SK-N-MC (cell line): Measurements from ENCODE around the gene TTBK2.
"Not testable (repeated sequence)": the region's sequence is repeated elsewhere in the genome, so short reads cannot be mapped to it uniquely, and the experiment has no call there.

Source experiments
- DNase-seq: peaks from one replicate; pipeline ENCODE4 v3.0.0-alpha.2; 2011; ENCODE audit warnings: low read depth, low spot score
- H3K27ac ChIP-seq: fragments of 200-600 bp; sonication (generic); 2 replicates; pipeline ENCODE4 v1.5.1; 2016; ENCODE audit warnings: mixed run types
- H3K36me3 ChIP-seq: fragments of 200-600 bp; sonication (generic); 2 replicates; pipeline ENCODE4 v1.6.1; 2017; ENCODE audit warnings: antibody characterized with exemption, low read length, mixed read lengths; ENCODE audit not compliant: insufficient read depth
- H3K4me3 ChIP-seq: fragments of 200-600 bp; sonication (generic); 2 replicates; pipeline ENCODE4 v1.5.1; 2016
- H3K9ac ChIP-seq: fragments of 200-600 bp; sonication (generic); 2 replicates; pipeline ENCODE4 v1.8.0; 2017; ENCODE audit warnings: mixed run types, mixed read lengths; ENCODE audit not compliant: insufficient read length
- H3K9me3 ChIP-seq: fragments of 200-600 bp; sonication (generic); 2 replicates; pipeline ENCODE4 v1.6.1; 2017; ENCODE audit warnings: low read depth, mild to moderate bottlenecking, antibody characterized with exemption, low read length, moderate library complexity, mixed read lengths
- EZH2 ChIP-seq: fragments of 200-600 bp; sonication (generic); IDR thresholded peaks from one replicate; pipeline ENCODE4 v1.6.1; 2017; ENCODE audit warnings: antibody characterized with exemption
- FOXP2 ChIP-seq: optimal IDR thresholded peaks from 2 replicates; pipeline ENCODE3; 2011; ENCODE audit warnings: mild to moderate bottlenecking, moderate library complexity; ENCODE audit not compliant: insufficient read depth; ENCODE audit errors: extremely low read length, control extremely low read depth
- POLR2AphosphoS5 ChIP-seq: IDR thresholded peaks from 2 replicates; pipeline ENCODE4 v1.6.1; 2012; ENCODE audit warnings: mild to moderate bottlenecking, low read depth, low read length, borderline replicate concordance

TTBK2 gene

DNA sequence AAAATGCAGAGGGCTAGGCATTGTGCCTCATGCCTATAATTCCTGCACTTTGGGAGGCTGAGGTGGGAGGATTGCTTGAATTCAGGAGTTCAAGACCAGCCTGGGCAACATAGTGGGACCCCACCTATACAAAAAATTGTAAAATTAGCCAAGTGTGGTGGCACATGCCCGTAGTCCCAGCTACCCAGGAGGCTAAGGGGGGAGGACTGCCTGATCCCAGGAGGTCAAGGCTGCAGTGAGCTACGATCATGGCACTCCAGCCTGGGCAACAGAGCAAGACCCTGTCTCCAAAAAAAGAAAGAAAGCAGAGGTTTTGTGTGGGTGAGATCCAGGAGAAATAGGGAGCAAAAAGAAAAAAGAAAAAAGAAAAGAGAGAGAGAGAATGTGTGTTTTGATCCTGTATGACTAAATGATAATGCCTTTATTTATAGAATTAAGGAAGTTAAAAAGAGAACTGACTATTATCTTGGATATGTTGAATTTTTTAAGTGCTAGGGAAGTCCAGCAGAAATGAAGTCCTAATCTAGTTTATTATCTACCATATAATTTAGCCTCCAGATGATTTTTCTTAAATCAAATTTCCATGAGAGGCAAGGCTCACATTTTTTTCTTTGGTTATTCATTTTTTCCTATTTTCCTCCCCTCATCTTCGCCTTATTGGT, 4.8 kb downstream of the TTBK2 start:
- Histone ChIP-seq H3K4me3 (no peak overlapping the region), H3K36me3 (no peaks in the 10 kb centered on the region), H3K9me3 (no peaks in the 10 kb centered on the region), H3K27ac (no peak overlapping the region), H3K9ac (no peak overlapping the region)
- no peak for TF ChIP-seq EZH2
- DNase-seq = no peak

DNA sequence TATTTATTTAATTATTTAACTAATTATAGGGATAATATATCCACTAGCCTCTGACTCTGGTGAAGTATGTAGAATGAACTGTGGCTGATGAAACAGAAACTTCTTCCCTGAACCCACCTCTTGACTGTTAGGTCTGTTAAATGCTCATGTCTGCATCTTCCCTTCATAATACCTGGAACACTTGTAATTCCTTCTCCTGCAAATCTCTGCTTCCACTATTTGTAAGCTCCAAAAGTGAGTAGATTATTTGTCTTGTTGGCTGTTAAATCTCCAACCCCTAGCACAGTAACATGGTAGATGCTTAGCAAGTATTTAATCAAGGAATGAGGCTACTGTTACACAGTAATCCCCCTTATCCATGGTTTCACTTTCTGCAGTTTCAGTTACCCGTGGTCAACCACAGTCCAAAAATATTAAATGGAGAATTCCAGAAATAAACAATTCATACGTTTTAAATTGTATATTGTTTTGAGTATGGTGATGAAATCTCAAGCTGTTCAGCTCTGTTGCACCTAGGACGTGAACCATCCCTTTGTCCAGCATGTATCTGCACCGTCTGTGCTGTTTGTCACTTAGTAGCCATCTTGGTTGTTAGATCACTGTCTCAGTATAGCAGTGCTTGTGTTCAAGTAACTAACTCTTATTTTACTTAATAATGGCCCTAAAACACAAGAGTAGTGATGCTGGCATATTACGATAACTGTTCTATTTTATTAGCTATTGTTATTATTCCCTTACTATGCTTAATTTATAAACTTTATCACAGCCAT, 5.7 kb downstream of the TTBK2 start:
- Histone ChIP-seq H3K4me3 (no peak overlapping the region), H3K36me3 (no peaks in the 10 kb centered on the region), H3K9me3 (no peaks in the 10 kb centered on the region), H3K9ac (no peak overlapping the region), H3K27ac (no peak overlapping the region)
- TF ChIP-seq FOXP2 (no peak), EZH2 (no peak), POLR2AphosphoS5 (no peak)
- no peak for DNase-seq

DNA sequence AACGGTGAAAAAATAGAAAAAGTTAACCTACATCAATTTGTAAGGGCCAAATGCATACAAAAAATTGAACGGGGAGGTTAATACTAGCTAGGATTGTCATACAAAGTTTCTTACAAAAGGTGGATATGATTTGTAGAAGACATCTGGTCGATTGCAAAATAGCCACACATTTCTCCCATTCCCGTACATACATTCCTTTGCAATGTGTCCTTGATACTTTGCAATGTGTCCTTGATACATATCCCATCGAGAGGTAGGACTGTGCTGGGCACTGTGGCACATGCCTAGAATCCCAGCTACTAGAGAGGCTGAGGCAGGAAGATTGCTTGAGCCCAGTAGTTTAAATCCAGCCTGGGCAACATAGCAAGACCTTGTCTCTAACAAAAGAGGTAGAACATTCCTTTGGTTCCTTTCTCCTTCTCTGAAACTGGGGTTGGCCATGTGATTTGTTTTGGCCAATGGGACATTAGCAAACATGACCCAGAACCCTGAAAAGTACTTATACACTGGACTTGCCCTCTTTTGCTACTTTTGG, 9.5 kb downstream of the TTBK2 start:
- H3K27ac ChIP-seq = no peak overlapping the region
- H3K36me3 ChIP-seq = no peaks in the 10 kb centered on the region
- no peak overlapping the region for H3K4me3 ChIP-seq
- no peak for DNase-seq
- no peaks in the 10 kb centered on the region for H3K9me3 ChIP-seq
- TF ChIP-seq FOXP2 = no peak
- TF ChIP-seq POLR2AphosphoS5 = no peak
- H3K9ac ChIP-seq = no peak overlapping the region

DNA sequence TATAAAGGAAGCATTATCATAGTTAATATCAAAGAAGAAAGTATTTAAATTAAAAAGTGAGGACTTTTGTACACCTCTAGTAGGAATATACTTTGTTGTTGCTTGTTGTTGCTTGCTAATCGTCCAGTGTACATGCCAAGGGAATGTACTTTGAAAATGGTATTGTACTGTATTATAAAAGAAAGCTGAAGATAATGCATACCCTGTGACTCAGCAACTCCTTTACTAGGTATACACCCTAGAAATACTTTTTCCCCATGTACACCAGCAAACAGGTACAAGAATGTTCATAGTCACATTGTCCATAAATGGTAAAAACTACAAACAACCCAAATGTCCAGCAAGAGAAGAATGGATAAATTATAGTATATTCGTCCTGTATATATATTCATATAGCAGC, 12.0 kb downstream of the TTBK2 start:
- DNase-seq = no peak
- H3K9me3 ChIP-seq = no peaks in the 10 kb centered on the region
- H3K9ac ChIP-seq = no peak overlapping the region
- no peak overlapping the region for H3K27ac ChIP-seq
- no peaks in the 10 kb centered on the region for H3K36me3 ChIP-seq
- no peak for TF ChIP-seq POLR2AphosphoS5
- no peak for TF ChIP-seq EZH2
- no peak for TF ChIP-seq FOXP2
- no peak overlapping the region for H3K4me3 ChIP-seq

DNA sequence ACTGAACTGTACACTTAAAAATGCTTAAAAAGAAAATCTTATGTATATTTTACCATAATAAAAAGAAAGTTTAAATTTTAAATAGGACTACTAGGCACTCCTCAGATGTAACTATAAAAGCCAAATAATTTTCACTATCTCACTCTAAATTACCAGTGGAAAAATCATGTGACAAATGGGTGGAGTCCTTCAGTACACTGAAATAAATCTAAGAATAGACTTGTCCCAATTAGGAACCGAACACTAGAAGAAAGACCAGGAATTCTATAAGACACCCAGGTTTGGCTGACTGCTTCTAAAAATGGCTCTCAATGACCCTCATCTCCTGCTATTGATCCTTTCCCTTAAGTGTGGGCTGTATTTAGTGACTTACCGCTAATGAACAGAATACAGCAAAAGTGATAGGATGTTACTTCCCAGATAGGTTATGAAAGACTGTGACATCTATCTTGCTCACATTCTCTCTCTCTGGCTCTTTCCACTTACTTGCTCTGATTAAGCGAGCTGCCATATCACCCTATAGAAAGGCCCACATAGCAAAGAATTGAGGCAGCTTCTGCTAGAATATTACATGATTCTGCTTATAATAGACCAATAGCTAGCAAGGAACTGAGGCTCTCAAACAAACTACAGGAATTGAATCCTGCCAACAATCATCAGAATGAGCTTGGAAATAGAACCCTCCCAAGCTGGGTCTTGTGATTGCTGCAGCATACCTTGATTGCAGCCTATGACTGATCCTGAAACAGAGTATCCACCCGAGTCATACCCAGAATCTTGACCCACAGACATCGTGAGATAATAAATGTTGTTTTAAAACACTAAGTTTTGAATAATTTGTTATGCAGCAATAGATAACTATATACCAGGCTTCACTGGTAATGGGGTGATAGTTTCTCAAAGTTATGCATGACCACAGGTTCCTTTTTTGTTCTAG, 16.9 kb downstream of the TTBK2 start:
- DNase-seq = no peak
- TF ChIP-seq FOXP2 (no peak), EZH2 (no peak), POLR2AphosphoS5 (no peak)
- no peak overlapping the region for H3K27ac ChIP-seq
- no peak overlapping the region for H3K9ac ChIP-seq
- no peaks in the 10 kb centered on the region for H3K36me3 ChIP-seq
- H3K9me3 ChIP-seq = no peaks in the 10 kb centered on the region
- H3K4me3 ChIP-seq = no peak overlapping the region

DNA sequence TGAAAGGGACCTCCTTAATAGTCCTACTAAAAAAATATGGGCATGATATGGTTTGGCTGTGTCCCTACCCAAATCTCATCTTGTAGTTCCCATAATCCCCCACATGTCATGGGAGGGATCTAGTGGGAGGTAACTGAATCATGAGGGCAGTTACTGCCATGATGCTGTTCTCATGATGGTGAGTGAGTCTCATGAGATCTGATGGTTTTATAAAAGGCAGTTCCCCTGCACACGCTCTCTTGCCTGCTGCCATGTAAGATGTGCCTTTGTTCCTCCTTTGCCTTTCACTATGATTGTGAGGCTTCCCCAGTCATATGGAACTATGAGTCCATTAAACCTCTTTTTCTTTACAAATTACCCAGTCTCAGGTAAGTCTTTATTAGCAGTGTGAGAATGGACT, 26.7 kb downstream of the TTBK2 start:
- not testable (repeated sequence) for H3K36me3 ChIP-seq, H3K27ac ChIP-seq, H3K9ac ChIP-seq, DNase-seq, H3K9me3 ChIP-seq, H3K4me3 ChIP-seq

DNA sequence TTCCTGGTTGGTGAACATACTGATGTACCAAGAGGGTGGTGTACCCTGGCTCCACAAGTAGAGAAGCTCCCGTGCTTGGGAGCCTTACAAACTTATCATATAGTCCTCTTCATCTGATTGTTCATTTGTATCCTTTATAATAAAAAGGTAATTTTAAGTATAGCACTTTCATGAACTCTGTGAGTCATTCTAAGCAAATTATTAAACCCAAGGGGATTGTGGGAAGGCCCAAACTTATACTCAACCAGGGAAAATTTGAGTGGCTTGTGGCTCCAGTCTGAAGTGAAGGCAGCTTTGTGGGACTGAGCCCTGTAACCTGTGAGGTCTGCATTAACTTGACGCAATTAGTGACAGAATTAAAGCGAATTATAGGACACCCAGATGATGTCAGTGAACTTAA, 29.0 kb downstream of the TTBK2 start:
- H3K27ac ChIP-seq = peak overlapping the region; percentile 68
- no peak overlapping the region for H3K9ac ChIP-seq
- no peaks in the 10 kb centered on the region for H3K9me3 ChIP-seq
- no peak for DNase-seq
- H3K36me3 ChIP-seq = no peaks in the 10 kb centered on the region
- TF ChIP-seq FOXP2 (no peak), EZH2 (no peak), POLR2AphosphoS5 (no peak)
- no peak overlapping the region for H3K4me3 ChIP-seq

DNA sequence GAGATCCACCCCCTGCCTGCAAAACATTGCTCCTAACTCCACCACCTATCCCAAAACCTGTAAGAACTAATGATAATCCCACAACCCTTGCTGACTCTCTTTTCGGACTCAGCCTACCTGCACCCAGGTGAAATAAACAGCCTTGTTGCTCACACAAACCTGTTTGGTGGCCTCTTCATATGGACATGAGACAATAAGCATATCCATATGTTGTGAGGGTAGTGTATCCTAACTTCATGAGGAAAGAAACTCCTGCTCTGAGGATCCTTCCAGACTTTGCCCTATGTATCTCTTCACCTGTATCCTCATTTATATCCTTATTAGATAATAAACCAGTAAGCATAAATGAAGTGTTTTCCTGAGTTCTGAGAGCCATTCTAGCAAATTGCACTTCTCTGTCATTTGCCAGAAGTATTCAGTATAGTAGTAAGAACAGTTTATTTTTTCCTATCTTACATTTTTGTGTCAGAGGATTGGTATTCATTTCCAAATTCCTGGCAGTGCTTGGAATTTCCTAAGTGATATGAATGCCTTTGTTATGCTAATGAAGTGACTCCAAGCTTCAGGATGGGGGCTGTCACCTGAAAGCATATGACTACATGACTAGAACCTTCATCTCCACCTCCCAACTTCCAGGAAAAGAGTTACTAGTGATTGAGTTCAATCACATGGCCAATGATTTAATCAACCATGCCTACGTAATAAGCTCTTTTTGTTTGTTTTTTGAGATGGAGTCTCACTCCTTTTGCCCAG, 30.2 kb downstream of the TTBK2 start:
- Histone ChIP-seq H3K36me3 (no peaks in the 10 kb centered on the region), H3K4me3 (peak overlapping the region; percentile 13; the same call in 1 of the 2 replicates), H3K9ac (no peak overlapping the region), H3K27ac (peak overlapping the region; percentile 78; the same call in 1 of the 2 replicates), H3K9me3 (no peaks in the 10 kb centered on the region)
- TF ChIP-seq FOXP2 (no peak), POLR2AphosphoS5 (no peak), EZH2 (no peak)
- DNase-seq = peak; percentile 58

DNA sequence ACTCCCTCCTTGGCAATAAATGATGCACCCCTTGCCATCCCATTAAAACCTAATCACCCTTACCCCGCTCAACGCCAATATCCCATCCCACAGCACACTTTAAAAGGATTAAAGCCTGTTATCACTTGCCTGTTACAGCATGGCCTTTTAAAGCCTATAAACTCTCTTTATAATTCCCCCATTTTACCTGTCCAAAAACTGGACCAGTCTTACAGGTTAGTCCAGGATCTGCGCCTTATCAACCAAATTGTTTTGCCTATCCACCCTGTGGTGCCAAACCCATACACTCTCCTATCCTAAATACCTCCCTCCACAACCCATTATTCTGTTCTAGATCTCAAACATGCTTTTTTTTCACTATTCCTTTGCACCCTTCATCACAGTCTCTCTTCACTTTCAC, 33.2 kb downstream of the TTBK2 start:
- not testable (repeated sequence) for H3K4me3 ChIP-seq, DNase-seq, H3K36me3 ChIP-seq, H3K9ac ChIP-seq, H3K27ac ChIP-seq, H3K9me3 ChIP-seq
